Measurements from ENCODE around the gene ATP10B.

The ATP10B gene

DNA sequence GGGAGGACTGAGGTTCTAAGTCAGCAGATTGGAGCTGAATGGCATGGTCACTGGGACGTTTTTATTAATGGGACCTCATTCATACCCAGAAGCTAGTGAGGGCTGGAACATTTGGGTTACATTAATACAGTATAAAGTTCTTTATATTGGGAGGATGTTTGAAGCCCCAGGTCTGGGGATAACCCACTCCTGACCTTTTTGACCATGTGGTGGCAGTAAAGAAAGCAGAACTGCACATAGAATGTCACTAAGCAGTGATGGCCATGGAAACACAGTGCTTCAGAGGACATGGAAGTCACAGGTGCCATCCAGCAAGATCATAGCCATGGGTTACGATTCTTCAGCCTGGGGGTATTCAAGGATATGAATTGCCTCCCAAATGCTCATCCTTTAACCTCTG lies 176.0 kb downstream of the ATP10B start (continued):
- TF ChIP-seq, protein P1, sequence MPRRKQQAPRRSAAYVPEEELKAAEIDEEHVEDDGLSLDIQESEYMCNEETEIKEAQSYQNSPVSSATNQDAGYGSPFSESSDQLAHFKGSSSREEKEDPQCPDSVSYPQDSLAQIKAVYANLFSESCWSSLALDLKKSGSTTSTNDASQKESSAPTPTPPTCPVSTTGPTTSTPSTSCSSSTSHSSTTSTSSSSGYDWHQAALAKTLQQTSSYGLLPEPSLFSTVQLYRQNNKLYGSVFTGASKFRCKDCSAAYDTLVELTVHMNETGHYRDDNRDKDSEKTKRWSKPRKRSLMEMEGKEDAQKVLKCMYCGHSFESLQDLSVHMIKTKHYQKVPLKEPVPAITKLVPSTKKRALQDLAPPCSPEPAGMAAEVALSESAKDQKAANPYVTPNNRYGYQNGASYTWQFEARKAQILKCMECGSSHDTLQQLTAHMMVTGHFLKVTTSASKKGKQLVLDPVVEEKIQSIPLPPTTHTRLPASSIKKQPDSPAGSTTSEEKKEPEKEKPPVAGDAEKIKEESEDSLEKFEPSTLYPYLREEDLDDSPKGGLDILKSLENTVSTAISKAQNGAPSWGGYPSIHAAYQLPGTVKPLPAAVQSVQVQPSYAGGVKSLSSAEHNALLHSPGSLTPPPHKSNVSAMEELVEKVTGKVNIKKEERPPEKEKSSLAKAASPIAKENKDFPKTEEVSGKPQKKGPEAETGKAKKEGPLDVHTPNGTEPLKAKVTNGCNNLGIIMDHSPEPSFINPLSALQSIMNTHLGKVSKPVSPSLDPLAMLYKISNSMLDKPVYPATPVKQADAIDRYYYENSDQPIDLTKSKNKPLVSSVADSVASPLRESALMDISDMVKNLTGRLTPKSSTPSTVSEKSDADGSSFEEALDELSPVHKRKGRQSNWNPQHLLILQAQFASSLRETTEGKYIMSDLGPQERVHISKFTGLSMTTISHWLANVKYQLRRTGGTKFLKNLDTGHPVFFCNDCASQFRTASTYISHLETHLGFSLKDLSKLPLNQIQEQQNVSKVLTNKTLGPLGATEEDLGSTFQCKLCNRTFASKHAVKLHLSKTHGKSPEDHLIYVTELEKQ (tag by site-specific recombination; IDR thresholded peaks at IDR 0.05; ENCODE audit: borderline replicate concordance): no peak
- TF ChIP-seq ZNF239 (tag by site-specific recombination; IDR thresholded peaks at IDR 0.05): no peak
- TF ChIP-seq EGR2 (tag by site-specific recombination; IDR thresholded peaks at IDR 0.05; ENCODE audit: low read depth): no peak

DNA sequence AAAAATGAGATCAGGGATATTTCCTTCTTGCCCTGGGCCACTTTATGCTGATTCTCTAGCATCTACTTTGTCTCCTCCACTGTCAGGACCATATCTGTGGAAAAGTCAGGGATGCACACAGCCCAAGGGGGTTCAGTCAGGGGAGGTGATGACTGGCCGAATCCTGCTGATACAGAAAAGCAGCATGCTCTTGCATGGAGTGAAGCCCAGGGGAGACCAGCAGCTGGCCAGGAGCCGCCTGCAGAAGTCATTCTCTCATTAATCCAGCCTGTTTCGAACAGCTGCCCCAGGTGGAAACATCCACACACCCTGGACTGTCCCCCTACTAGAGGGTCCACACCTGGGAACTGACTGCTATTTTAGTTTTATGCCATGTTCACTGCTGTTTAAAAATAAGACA lies 177.1 kb downstream of the ATP10B start:
- Histone ChIP-seq H3K36me3 (ENCODE audit: control insufficient read depth in 2 of 2, insufficient read depth in 1 of 2, low read length in 2 of 2) (no peaks in the 10 kb centered on the region), H3K9me3 (ENCODE audit: control insufficient read depth, insufficient read depth, low read depth, low read length) (no peaks in the 10 kb centered on the region), H3K4me3 (ENCODE audit: low read depth, low read length) (no peak overlapping the region), H3K27ac (ENCODE audit: extremely low read depth, low read depth, low read length) (no peak overlapping the region), H3K4me1 (ENCODE audit: control insufficient read depth, insufficient read depth, low read length) (no peaks in the 10 kb centered on the region)
- TF ChIP-seq, protein P2, sequence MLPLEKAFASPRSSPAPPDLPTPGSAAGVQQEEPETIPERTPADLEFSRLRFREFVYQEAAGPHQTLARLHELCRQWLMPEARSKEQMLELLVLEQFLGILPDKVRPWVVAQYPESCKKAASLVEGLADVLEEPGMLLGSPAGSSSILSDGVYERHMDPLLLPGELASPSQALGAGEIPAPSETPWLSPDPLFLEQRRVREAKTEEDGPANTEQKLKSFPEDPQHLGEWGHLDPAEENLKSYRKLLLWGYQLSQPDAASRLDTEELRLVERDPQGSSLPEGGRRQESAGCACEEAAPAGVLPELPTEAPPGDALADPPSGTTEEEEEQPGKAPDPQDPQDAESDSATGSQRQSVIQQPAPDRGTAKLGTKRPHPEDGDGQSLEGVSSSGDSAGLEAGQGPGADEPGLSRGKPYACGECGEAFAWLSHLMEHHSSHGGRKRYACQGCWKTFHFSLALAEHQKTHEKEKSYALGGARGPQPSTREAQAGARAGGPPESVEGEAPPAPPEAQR (tag by site-specific recombination; IDR thresholded peaks at IDR 0.05): no peak
- TF ChIP-seq ZNF830 (tag by site-specific recombination; IDR thresholded peaks at IDR 0.05; ENCODE audit: low read depth) (no peak), KLF7 (tag by site-specific recombination; IDR thresholded peaks at IDR 0.05; ENCODE audit: borderline replicate concordance) (no peak), ZNF664 (tag by site-specific recombination; IDR thresholded peaks at IDR 0.05) (no peak), ZNF473 (tag by site-specific recombination; IDR thresholded peaks at IDR 0.05) (no peak), ZFHX2 (tag by site-specific recombination; conservative IDR thresholded peaks at IDR 0.05) (no peak), ZNF791 (tag by site-specific recombination; IDR thresholded peaks at IDR 0.05) (no peak), ZNF302 (tag by site-specific recombination; IDR thresholded peaks at IDR 0.05; ENCODE audit: low read depth) (no peak), SALL2 (tag by site-specific recombination; IDR thresholded peaks at IDR 0.05; ENCODE audit: borderline replicate concordance) (no peak), ZNF433 (tag by site-specific recombination; IDR thresholded peaks at IDR 0.05; ENCODE audit: low read depth) (no peak), ZNF2 (tag by site-specific recombination; IDR thresholded peaks at IDR 0.05) (no peak), ZNF138 (tag by site-specific recombination; IDR thresholded peaks at IDR 0.05; ENCODE audit: borderline replicate concordance) (no peak), PRDM1 (tag by site-specific recombination; IDR thresholded peaks at IDR 0.05) (no peak), ZXDB (tag by site-specific recombination; IDR thresholded peaks at IDR 0.05) (no peak), ZNF571 (tag by site-specific recombination; IDR thresholded peaks at IDR 0.05) (no peak)
- TF ChIP-seq, protein P1 (tag by site-specific recombination; IDR thresholded peaks at IDR 0.05; ENCODE audit: borderline replicate concordance): no peak
- TF ChIP-seq, protein P3, sequence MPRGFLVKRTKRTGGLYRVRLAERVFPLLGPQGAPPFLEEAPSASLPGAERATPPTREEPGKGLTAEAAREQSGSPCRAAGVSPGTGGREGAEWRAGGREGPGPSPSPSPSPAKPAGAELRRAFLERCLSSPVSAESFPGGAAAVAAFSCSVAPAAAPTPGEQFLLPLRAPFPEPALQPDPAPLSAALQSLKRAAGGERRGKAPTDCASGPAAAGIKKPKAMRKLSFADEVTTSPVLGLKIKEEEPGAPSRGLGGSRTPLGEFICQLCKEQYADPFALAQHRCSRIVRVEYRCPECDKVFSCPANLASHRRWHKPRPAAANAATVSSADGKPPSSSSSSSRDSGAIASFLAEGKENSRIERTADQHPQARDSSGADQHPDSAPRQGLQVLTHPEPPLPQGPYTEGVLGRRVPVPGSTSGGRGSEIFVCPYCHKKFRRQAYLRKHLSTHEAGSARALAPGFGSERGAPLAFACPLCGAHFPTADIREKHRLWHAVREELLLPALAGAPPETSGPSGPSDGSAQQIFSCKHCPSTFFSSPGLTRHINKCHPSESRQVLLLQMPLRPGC (tag by site-specific recombination; IDR thresholded peaks at IDR 0.05): no peak
- TF ChIP-seq, protein P4, sequence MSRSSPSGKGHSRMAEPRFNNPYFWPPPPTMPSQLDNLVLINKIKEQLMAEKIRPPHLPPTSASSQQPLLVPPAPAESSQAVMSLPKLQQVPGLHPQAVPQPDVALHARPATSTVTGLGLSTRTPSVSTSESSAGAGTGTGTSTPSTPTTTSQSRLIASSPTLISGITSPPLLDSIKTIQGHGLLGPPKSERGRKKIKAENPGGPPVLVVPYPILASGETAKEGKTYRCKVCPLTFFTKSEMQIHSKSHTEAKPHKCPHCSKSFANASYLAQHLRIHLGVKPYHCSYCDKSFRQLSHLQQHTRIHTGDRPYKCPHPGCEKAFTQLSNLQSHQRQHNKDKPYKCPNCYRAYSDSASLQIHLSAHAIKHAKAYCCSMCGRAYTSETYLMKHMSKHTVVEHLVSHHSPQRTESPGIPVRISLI (tag by site-specific recombination; IDR thresholded peaks at IDR 0.05): no peak
- TF ChIP-seq, protein P5, sequence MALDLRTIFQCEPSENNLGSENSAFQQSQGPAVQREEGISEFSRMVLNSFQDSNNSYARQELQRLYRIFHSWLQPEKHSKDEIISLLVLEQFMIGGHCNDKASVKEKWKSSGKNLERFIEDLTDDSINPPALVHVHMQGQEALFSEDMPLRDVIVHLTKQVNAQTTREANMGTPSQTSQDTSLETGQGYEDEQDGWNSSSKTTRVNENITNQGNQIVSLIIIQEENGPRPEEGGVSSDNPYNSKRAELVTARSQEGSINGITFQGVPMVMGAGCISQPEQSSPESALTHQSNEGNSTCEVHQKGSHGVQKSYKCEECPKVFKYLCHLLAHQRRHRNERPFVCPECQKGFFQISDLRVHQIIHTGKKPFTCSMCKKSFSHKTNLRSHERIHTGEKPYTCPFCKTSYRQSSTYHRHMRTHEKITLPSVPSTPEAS (tag by site-specific recombination; IDR thresholded peaks at IDR 0.05): no peak
- ChIA-PET POLR2A (no interaction called here), CTCF (interaction anchor here (1.2 kb wide), 1 partner anchor 236 kb away, joined by 3 read pairs; no protein-coding TSS in a partner anchor)

Data from HEK293 (cell line).